Stimulated activated CD8-positive, alpha-beta memory T cell treated with anti-CD3 and anti-CD28 coated beads, Interleukin-12 subunit alpha, Interleukin-12 subunit beta, amount 100 ng/mL, for 24 hours (primary cell): ENCODE measurements around the gene HAPLN1.

Experiments
- DNase-seq: peaks from one replicate; pipeline ENCODE4 v3.0.0-alpha.2; 2020; ENCODE audit errors: extremely low read depth

Gene HAPLN1

GRCh38 chr5:83641946-83642345, 78.7 kb downstream of the HAPLN1 start:
- no peak for DNase-seq

GRCh38 chr5:83639911-83640310, 80.7 kb downstream of the HAPLN1 start:
- DNase-seq, result no peak

- no peak for DNase-seq
Observed at GRCh38 chr5:83636156-83636555, 84.5 kb downstream of the HAPLN1 start.

GRCh38 chr5:83633285-83633684, 87.4 kb downstream of the HAPLN1 start:
- DNase-seq, result no peak

DNA sequence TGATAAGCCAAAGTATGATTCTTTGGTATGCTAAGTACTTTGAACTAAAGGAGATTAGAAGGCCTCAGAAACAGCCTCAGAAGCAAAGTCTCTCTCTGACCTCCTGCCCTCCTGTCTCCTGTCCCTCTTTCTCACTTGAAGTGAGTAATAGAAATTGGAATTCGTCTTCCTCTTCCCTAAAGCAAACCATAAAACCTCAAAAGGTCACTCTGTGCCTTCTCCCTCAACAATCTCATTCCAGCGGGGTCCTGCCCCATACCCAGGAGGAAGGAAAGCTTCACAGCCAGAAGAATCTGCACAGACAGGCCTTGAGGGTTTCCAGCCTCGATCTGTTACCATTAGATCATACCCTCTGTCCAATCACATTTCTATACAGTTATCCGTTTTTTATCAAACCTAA, 87.8 kb downstream of the HAPLN1 start:
- no peak for DNase-seq

DNA sequence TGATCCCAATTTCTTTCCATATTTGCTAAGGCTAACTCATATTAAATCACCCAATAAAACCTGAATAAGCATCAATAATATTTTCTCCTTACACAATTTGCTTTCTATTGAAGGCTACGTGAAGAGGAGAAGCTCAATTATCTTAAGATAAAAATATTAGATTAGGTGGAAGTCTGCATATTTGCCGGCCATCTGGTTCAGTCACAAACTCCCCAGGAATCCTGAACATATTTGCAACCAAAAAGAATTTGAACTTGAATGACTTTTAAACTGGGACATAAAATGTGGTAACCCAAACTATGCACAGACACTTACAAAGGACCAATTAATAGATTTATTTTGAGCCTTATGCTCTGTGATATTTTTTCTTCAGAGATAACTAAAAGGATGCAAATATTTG, 92.3 kb downstream of the HAPLN1 start:
- no peak for DNase-seq

DNA sequence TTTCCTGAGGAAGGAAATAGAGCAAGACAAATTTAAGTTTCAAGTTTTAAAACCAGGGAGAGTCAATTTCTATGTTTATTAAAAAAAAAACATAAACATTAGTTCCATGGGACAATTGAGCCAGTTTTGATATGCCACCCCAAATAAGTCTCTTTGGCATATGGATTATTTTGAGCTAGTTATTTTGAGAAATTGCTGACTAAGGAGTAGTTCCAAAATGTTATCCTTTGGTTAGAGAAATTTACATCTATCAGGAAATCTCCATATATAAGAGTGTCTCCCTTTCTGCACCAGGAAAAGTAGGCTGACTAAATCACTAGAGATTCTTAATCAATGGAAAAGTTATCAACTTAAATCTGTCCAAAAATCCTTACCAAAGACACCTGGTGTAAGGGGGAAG, 105.8 kb downstream of the HAPLN1 start:
- no peak for DNase-seq

- no peak for DNase-seq
Observed at GRCh38 chr5:83608122-83608521, 112.5 kb downstream of the HAPLN1 start.

DNA sequence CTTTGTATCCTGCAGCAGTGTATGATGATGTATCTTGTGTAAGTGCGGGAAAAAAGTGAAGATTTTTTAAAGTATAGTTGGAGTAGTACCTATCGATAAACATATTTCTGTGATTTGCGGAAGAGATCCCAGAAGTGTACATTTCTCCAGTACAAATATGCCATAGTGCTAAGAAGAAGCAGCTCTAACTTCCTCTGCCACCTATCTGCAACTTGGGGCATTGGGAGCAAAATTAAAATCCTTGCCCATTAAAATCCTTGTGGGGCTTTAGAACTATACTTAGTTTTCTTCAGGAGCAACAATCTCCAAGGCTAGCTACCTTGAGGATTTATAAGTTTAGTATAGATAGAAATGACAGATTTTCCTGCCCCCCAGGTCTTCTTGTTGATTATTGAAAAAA, 125.4 kb downstream of the HAPLN1 start:
- no peak for DNase-seq

GRCh38 chr5:83590966-83591365, 129.7 kb downstream of the HAPLN1 start:
- DNase-seq, result no peak

- DNase-seq, result no peak
Observed at GRCh38 chr5:83589786-83590185, 130.9 kb downstream of the HAPLN1 start.
